SK-N-SH (cell line): ENCODE results near the gene TMEM87A.

Source experiments
- CTCF ChIP-seq: fragments of 200-600 bp; sonication (generic); IDR thresholded peaks from 2 replicates; pipeline ENCODE4 v1.6.1; 2017; ENCODE audit warnings: antibody characterized with exemption, mild to moderate bottlenecking, moderate library complexity
- EZH2phosphoT487 ChIP-seq: fragments of 200-600 bp; sonication (generic); IDR thresholded peaks from 2 replicates; pipeline ENCODE4 v1.6.1; 2017; ENCODE audit warnings: low read depth, mixed run types, mild to moderate bottlenecking, antibody characterized with exemption, moderate library complexity, borderline replicate concordance
- MXI1 ChIP-seq: IDR thresholded peaks from 2 replicates; pipeline ENCODE4 v1.6.1; 2012; ENCODE audit warnings: mild to moderate bottlenecking, low read depth, low read length, improper control_type of control experiment
- NRF1 ChIP-seq: IDR thresholded peaks from 2 replicates; pipeline ENCODE4 v1.6.1; 2012; ENCODE audit warnings: low read depth, mild to moderate bottlenecking, low read length
- RXRA ChIP-seq: IDR thresholded peaks from 2 replicates; pipeline ENCODE4 v1.4.0; 2012; ENCODE audit warnings: low read depth, mild to moderate bottlenecking, borderline replicate concordance
- TAF1 ChIP-seq: IDR thresholded peaks from 2 replicates; pipeline ENCODE4 v1.6.1; 2012; ENCODE audit warnings: low read depth, mild to moderate bottlenecking, low read length, moderate library complexity, borderline replicate concordance
- USF1 ChIP-seq: IDR thresholded peaks from 2 replicates; pipeline ENCODE4 v1.4.0; 2012; ENCODE audit warnings: low read depth, borderline replicate concordance

- TF ChIP-seq MXI1 (no peak), CTCF (no peak), RXRA (no peak), USF1 (no peak), NRF1 (no peak), TAF1 (no peak), EZH2phosphoT487 (no peak)
Measured at GRCh38 chr15:42319206-42319605, 46.0 kb upstream of the TMEM87A start.
